K562 (cell line): ENCODE measurements around the gene KCTD4. TPM values are rescaled to one million over a fixed set of nuclear protein-coding genes. Genes with fewer than 3 reads are reported as not detected.

Experiments
- ATAC-seq: fragments of 200-7000 bp; cut with Tn5 transposase; 3 replicates; pipeline ENCODE4 v1.9.1; 2020; ENCODE audit warnings: moderate library complexity
- BruUV-seq: library from RNA; stranded (reverse); fragments of 400-500 nt; replicated peaks from 2 replicates; lab custom pipeline; 2021; lab: Mats Ljungman, UMichigan
- CTCF ChIA-PET: fragments of 300-600 bp; formaldehyde crosslinking; extraction: SDS; loops from one replicate; lab custom pipeline; 2021; ENCODE audit warnings: low intra/inter-chr PET ratio; lab: Yijun Ruan, JAX
- POLR2A ChIA-PET: fragments of 300-600, 350-650 bp; sonication (Branson Sonifier 250); formaldehyde crosslinking; extraction: SDS; loops from one replicate; lab custom pipeline; 2021; ENCODE audit warnings: antibody characterized with exemption, inconsistent platforms; lab: Yijun Ruan, JAX
- DNase-seq, 4 experiments: peaks; one replicate each; pipeline versions ENCODE4 v3.0.0 to v3.0.0-alpha.2; 2011 to 2018; ENCODE audit warnings: low spot score in 3 of 4, mixed read lengths in 3 of 4; ENCODE audit errors: extremely low read depth in 1 of 4
- FAIRE-seq: peaks from 2 replicates; lab custom pipeline; 2011; peaks lifted over from hg19 to GRCh38; lab: Jason Lieb, UNC
- H2AFZ ChIP-seq: 2 replicates; pipeline ENCODE4 v1.6.0; 2011; ENCODE audit warnings: low read depth, low read length, control low read depth, inconsistent platforms
- H3K27ac ChIP-seq: fragments of 200-600 bp; 3 replicates; pipeline ENCODE4 v1.8.0; 2011; ENCODE audit warnings: low read depth, mild to moderate bottlenecking, control low read depth, inconsistent platforms, low read length, moderate library complexity, mixed read lengths; ENCODE audit errors: extremely low read depth
- H3K27me3 ChIP-seq, 2 experiments: fragments of 300-600 bp in 1 of 2; 2 replicates in 1 of 2; 3 replicates in 1 of 2; pipeline versions ENCODE4 v1.6.0 to v1.8.0; 2011; ENCODE audit warnings: inconsistent platforms in 2 of 2, low read length in 2 of 2, mild to moderate bottlenecking in 1 of 2, mixed read lengths in 1 of 2, moderate library complexity in 1 of 2; ENCODE audit not compliant: control insufficient read depth in 2 of 2, insufficient read depth in 2 of 2
- H3K36me3 ChIP-seq: fragments of 300-600 bp; 3 replicates; pipeline ENCODE4 v1.8.0; 2011; ENCODE audit warnings: mild to moderate bottlenecking, low read length, inconsistent platforms; ENCODE audit not compliant: control insufficient read depth, insufficient read depth
- H3K4me1 ChIP-seq, 2 experiments: fragments of 200-600 bp in 1 of 2; replicated peaks in 1 of 2; 2 replicates in 1 of 2; 3 replicates in 1 of 2; pipeline versions ENCODE4 v1.5.1 to v1.8.0; 2011; ENCODE audit warnings: inconsistent platforms in 2 of 2, low read length in 2 of 2, mild to moderate bottlenecking in 1 of 2, mixed read lengths in 1 of 2, moderate library complexity in 1 of 2; ENCODE audit not compliant: control insufficient read depth in 2 of 2, insufficient read depth in 2 of 2
- H3K4me2 ChIP-seq: 2 replicates; pipeline ENCODE4 v1.6.1; 2011; ENCODE audit warnings: low read length, control low read depth, inconsistent platforms, mixed read lengths; ENCODE audit not compliant: insufficient read depth
- H3K4me3 ChIP-seq: fragments of 200-600 bp; sonication (generic), shearing (Covaris generic); 2 replicates; pipeline ENCODE4 v1.5.1; 2016; ENCODE audit warnings: control low read depth, inconsistent platforms
- H3K79me2 ChIP-seq: fragments of 200-600 bp; 3 replicates; pipeline ENCODE4 v1.8.0; 2011; ENCODE audit warnings: low read length, inconsistent platforms; ENCODE audit not compliant: control insufficient read depth, insufficient read depth
- H3K9ac ChIP-seq, 2 experiments: 2 replicates each; pipeline versions ENCODE4 v1.6.0 to v1.6.1; 2011; ENCODE audit warnings: low read depth in 2 of 2, low read length in 2 of 2, control low read depth in 1 of 2, inconsistent platforms in 1 of 2, mild to moderate bottlenecking in 1 of 2, mixed read lengths in 1 of 2; ENCODE audit not compliant: insufficient read depth in 1 of 2
- H3K9me1 ChIP-seq: one replicate; pipeline ENCODE4 v1.6.0; 2011; ENCODE audit warnings: inconsistent platforms, mild to moderate bottlenecking, low read length, moderate library complexity; ENCODE audit not compliant: control insufficient read depth, insufficient read depth
- H3K9me3 ChIP-seq: replicated peaks from 2 replicates; pipeline ENCODE4 v1.5.1; 2011; ENCODE audit warnings: low read depth, low read length, inconsistent platforms; ENCODE audit not compliant: control insufficient read depth, insufficient read depth
- H4K20me1 ChIP-seq: replicated peaks from 2 replicates; pipeline ENCODE4 v1.6.1; 2011; ENCODE audit warnings: low read length, inconsistent platforms, mixed read lengths; ENCODE audit not compliant: control insufficient read depth, insufficient read depth
- ATF7 ChIP-seq: fragments of 450-650 bp; IDR thresholded peaks from 2 replicates; pipeline ENCODE4 v1.7.1; 2014; ENCODE audit warnings: mild to moderate bottlenecking, moderate library complexity
- NCOR1 ChIP-seq: fragments of 450-650 bp; IDR thresholded peaks from 2 replicates; pipeline ENCODE4 v1.6.1; 2016; ENCODE audit warnings: mild to moderate bottlenecking, moderate library complexity
- XRCC4 ChIP-seq: IDR thresholded peaks from one replicate; pipeline ENCODE4 v1.6.1; 2011; ENCODE audit not compliant: insufficient read depth, insufficient read length; ENCODE audit errors: extremely low read depth
- ZBTB1 ChIP-seq: sonication (generic); formaldehyde crosslinking; IDR thresholded peaks from 2 replicates; pipeline ENCODE4 v1.8.1; 2023; ENCODE audit warnings: missing genetic modification reagents, low read depth, mild to moderate bottlenecking, borderline replicate concordance
- ZFP1 ChIP-seq: fragments of 450-650 bp; formaldehyde crosslinking; IDR thresholded peaks from 2 replicates; pipeline ENCODE4 v1.4.0; 2020; ENCODE audit warnings: mild to moderate bottlenecking, mixed read lengths
- ZNF12 ChIP-seq: sonication (generic); formaldehyde crosslinking; IDR thresholded peaks from 2 replicates; pipeline ENCODE4 v1.4.0; 2020; ENCODE audit warnings: mild to moderate bottlenecking, missing genetic modification reagents
- ZNF354B ChIP-seq: fragments of 250-450 bp; sonication (Bioruptor Pico); IDR thresholded peaks from 2 replicates; pipeline ENCODE4 v1.4.0; 2020
- ZNF444 ChIP-seq: fragments of 250-450 bp; sonication (Bioruptor Pico); IDR thresholded peaks from 2 replicates; pipeline ENCODE4 v1.4.0; 2020; ENCODE audit warnings: mild to moderate bottlenecking, moderate library complexity
- in situ Hi-C: fragments of 300-500 bp; cut with MboI; formaldehyde crosslinking; loops from 4 replicates; pipeline ENCODE4 v1.15.0; 2018; ENCODE audit warnings: inconsistent platforms, mixed read lengths
- intact Hi-C: fragments of 100-400 bp; cut with micrococcal nuclease; formaldehyde crosslinking; loops from 2 replicates; pipeline ENCODE4 v1.14.2; 2022
- polyA plus RNA-seq, 8 experiments: library from polyadenylated mRNA; depleted of rRNA in 4 of 8; stranded (reverse) in 5 of 8; unstranded in 3 of 8; fragments of >200 nt; fragmentation: Nextera tagmentation in 2 of 8; fragmentation: Illumina TruSeq in 1 of 8; extraction: Ambion mirVana in 2 of 8; extraction: Trizol in 1 of 8; gene quantifications; 2 replicates each; pipeline versions ENCODE4 v1.2.1 to v1.2.3, GENCODE V29; 2011 to 2014; ENCODE audit warnings: inconsistent platforms in 1 of 8, missing spikeins in 1 of 8
- total RNA-seq, 7 experiments: library from RNA; depleted of rRNA in 6 of 7; stranded (reverse); fragments of >200 nt in 6 of 7; fragmentation: Illumina TruSeq in 2 of 7; extraction: Trizol in 2 of 7; gene quantifications; 2 replicates each; pipeline versions ENCODE4 v1.2.1 to v1.2.3, GENCODE V29; 2011 to 2021; ENCODE audit warnings: low replicate concordance in 1 of 7
- TF ChIP-seq, protein P1 (sequence below), 2 experiments: fragments of 150-350 bp in 1 of 2; IDR thresholded peaks; 2 replicates each; pipeline ENCODE4 v1.6.1; 2012 to 2016; ENCODE audit warnings: low read depth in 2 of 2, low read length in 2 of 2, mild to moderate bottlenecking in 1 of 2, moderate library complexity in 1 of 2
- TF ChIP-seq, protein P2 (sequence below), 2 experiments: fragments of 450-650 bp in 1 of 2; sonication (generic) in 1 of 2; formaldehyde crosslinking in 1 of 2; IDR thresholded peaks; 2 replicates each; pipeline versions ENCODE4 v1.7.1 to v1.9.0; 2016 to 2022; ENCODE audit warnings: inconsistent platforms in 1 of 2, mild to moderate bottlenecking in 1 of 2, missing genetic modification reagents in 1 of 2

The KCTD4 gene
- total and polyA plus RNA-seq, 9 of the 15 experiments (the other 6 are each of a cell fraction or from before 2014, with no cell fraction given): not detected

DNA sequence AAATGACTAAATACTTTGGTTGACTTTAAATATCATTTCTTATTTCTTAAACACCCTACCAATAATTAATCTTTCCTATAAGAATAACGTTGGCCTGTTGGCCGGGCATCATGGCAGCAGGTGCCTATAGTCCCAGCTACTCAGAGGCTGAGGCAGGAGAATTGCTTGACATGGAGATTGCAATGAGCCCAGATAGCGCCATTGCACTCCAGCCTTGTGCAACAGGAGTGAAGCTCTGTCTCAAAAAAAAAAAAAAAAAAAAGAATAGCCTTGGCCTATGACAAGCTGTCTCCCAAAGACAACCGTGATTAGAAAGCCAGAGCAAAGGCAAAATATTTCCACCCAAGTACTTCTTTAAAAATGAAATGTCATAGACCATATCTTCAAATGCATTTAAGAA lies 24.5 kb upstream of the KCTD4 start (continued):
- no peak for TF ChIP-seq NCOR1
- no peak for TF ChIP-seq XRCC4
- no peak for TF ChIP-seq ZNF444
- no peak for TF ChIP-seq ZBTB1
- TF ChIP-seq, protein P1, sequence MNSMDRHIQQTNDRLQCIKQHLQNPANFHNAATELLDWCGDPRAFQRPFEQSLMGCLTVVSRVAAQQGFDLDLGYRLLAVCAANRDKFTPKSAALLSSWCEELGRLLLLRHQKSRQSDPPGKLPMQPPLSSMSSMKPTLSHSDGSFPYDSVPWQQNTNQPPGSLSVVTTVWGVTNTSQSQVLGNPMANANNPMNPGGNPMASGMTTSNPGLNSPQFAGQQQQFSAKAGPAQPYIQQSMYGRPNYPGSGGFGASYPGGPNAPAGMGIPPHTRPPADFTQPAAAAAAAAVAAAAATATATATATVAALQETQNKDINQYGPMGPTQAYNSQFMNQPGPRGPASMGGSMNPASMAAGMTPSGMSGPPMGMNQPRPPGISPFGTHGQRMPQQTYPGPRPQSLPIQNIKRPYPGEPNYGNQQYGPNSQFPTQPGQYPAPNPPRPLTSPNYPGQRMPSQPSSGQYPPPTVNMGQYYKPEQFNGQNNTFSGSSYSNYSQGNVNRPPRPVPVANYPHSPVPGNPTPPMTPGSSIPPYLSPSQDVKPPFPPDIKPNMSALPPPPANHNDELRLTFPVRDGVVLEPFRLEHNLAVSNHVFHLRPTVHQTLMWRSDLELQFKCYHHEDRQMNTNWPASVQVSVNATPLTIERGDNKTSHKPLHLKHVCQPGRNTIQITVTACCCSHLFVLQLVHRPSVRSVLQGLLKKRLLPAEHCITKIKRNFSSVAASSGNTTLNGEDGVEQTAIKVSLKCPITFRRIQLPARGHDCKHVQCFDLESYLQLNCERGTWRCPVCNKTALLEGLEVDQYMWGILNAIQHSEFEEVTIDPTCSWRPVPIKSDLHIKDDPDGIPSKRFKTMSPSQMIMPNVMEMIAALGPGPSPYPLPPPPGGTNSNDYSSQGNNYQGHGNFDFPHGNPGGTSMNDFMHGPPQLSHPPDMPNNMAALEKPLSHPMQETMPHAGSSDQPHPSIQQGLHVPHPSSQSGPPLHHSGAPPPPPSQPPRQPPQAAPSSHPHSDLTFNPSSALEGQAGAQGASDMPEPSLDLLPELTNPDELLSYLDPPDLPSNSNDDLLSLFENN (IDR thresholded peaks at IDR 0.05; ENCODE audit: low read depth in 2 of 2, low read length in 2 of 2): no peak
- TF ChIP-seq ZFP1 (CRISPR knock-in tag): no peak
- no peak for TF ChIP-seq ZNF354B

DNA sequence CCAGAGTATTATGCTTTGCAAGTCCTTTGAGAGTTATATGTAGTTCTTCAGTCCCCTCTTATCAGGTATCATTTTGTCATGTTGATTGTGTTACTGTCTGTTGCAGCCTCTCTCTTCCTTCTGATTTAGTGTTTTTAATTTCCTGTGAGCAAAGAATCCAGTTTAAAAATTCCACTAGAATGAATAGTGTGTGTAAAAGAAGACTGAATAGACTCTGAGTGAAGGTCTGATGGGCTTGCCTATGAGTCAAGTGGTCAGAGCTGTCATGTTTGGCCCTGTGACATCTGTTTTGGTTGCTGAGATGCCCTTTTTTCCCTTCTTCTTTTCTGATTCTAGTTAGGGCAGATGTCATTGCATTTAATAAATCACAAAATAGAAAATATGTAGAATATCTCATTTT lies 23.3 kb upstream of the KCTD4 start:
- Histone ChIP-seq H3K27me3 (no peaks in the 10 kb centered on the region), H3K79me2 (peaks cover 5% of the 10 kb centered on the region; the same call in 1 of the 3 replicates)
- no TSS peak for BruUV-seq
- TF ChIP-seq ATF7: no peak
- no peak for TF ChIP-seq ZNF12 (CRISPR knock-in tag)
- TF ChIP-seq, protein P2, sequence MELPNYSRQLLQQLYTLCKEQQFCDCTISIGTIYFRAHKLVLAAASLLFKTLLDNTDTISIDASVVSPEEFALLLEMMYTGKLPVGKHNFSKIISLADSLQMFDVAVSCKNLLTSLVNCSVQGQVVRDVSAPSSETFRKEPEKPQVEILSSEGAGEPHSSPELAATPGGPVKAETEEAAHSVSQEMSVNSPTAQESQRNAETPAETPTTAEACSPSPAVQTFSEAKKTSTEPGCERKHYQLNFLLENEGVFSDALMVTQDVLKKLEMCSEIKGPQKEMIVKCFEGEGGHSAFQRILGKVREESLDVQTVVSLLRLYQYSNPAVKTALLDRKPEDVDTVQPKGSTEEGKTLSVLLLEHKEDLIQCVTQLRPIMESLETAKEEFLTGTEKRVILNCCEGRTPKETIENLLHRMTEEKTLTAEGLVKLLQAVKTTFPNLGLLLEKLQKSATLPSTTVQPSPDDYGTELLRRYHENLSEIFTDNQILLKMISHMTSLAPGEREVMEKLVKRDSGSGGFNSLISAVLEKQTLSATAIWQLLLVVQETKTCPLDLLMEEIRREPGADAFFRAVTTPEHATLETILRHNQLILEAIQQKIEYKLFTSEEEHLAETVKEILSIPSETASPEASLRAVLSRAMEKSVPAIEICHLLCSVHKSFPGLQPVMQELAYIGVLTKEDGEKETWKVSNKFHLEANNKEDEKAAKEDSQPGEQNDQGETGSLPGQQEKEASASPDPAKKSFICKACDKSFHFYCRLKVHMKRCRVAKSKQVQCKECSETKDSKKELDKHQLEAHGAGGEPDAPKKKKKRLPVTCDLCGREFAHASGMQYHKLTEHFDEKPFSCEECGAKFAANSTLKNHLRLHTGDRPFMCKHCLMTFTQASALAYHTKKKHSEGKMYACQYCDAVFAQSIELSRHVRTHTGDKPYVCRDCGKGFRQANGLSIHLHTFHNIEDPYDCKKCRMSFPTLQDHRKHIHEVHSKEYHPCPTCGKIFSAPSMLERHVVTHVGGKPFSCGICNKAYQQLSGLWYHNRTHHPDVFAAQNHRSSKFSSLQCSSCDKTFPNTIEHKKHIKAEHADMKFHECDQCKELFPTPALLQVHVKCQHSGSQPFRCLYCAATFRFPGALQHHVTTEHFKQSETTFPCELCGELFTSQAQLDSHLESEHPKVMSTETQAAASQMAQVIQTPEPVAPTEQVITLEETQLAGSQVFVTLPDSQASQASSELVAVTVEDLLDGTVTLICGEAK (IDR thresholded peaks at IDR 0.05): no peak
- TF ChIP-seq, protein P2 (CRISPR knock-in tag; IDR thresholded peaks at IDR 0.05): no peak

More for the DNA sequence above, 23.3 kb upstream of the KCTD4 start:
- no peak overlapping the region for H3K4me3 ChIP-seq
- H3K4me1 ChIP-seq: no peaks in the 10 kb centered on the region; a peak in 2 of 5 replicates
- POLR2A ChIA-PET: no interaction called here
- H3K9ac ChIP-seq: no peak overlapping the region
- H2AFZ ChIP-seq: no peak overlapping the region
- no peak overlapping the region for H3K4me2 ChIP-seq
- no peaks in the 10 kb centered on the region for H3K9me3 ChIP-seq
- no peaks in the 10 kb centered on the region for H4K20me1 ChIP-seq
- DNase-seq (no peak), FAIRE-seq (no peak), ATAC-seq (no peak)
- CTCF ChIA-PET: interaction anchor here (0.6 kb wide), 1 partner anchor 19 kb away, joined by 3 read pairs; no protein-coding TSS in a partner anchor
- no peaks in the 10 kb centered on the region for H3K9me1 ChIP-seq
- intact Hi-C loops: no loop called here
- no peak overlapping the region for H3K27ac ChIP-seq
- in situ Hi-C loops: no loop called here
- no peaks in the 10 kb centered on the region for H3K36me3 ChIP-seq
